Hematopoietic multipotent progenitor cell treated with erythropoietin and hydrocortisone succinate and interleukin-3 and kit ligand, for 17 days (in vitro differentiated cells): ENCODE measurements around the gene PTPRN2.
"Not testable (repeated sequence)": the region's sequence is repeated elsewhere in the genome, so short reads cannot be mapped to it uniquely, and the experiment has no call there.

Source experiments
- DNase-seq: peaks from one replicate; pipeline ENCODE4 v3.0.0-alpha.2; 2015; ENCODE audit warnings: low spot score

The PTPRN2 gene

GRCh38 chr7:158366346-158366745, 221.3 kb downstream of the PTPRN2 start:
- DNase-seq: no peak

DNA sequence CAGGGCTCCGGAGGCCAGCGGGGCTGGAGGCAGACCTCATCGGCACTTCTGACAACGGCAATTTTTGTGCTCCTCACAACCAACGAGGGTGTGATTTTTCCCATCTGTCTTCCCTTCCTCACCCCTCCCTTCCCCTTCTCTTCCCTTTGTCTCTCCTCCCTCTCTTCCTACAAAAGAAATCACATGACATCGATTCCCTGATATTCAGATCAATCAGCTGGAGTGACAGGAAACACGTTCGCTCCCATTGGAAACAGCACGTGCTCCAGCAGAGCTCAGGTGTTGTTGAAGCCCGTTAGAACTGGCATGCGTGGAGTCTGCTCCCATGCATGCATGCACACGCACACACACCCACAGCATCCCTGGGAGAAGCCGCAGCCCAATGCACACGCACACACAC, 222.4 kb downstream of the PTPRN2 start:
- no peak for DNase-seq

DNA sequence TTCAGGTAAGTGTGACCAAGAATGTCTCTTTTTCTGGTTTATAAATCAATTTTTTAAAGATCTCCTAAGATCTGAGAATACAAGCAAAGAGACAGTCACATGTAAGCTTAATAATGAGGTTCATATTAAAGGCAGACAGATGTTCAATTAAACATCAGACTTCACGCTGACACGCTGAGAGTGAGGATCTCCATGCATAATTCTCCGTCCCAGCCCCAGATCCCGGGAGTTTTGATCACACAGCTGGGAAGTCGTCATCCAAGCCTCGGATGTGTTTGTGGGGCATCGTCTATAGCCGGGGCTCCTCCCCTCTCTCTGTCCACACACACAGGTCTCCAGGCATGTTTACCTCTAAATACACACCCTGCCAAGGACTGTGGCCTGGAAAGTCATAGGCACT, 223.2 kb downstream of the PTPRN2 start:
- no peak for DNase-seq

GRCh38 chr7:158362912-158363905, 224.4 kb downstream of the PTPRN2 start:
- DNase-seq: no peak

- no peak for DNase-seq
These were observed 225.6 kb downstream of the PTPRN2 start for GRCh38 chr7:158362001-158362400.

- DNase-seq: no peak
These were observed 226.2 kb downstream of the PTPRN2 start for GRCh38 chr7:158361326-158361946.

- DNase-seq: no peak
These were observed 228.5 kb downstream of the PTPRN2 start for GRCh38 chr7:158358926-158359645.

DNA sequence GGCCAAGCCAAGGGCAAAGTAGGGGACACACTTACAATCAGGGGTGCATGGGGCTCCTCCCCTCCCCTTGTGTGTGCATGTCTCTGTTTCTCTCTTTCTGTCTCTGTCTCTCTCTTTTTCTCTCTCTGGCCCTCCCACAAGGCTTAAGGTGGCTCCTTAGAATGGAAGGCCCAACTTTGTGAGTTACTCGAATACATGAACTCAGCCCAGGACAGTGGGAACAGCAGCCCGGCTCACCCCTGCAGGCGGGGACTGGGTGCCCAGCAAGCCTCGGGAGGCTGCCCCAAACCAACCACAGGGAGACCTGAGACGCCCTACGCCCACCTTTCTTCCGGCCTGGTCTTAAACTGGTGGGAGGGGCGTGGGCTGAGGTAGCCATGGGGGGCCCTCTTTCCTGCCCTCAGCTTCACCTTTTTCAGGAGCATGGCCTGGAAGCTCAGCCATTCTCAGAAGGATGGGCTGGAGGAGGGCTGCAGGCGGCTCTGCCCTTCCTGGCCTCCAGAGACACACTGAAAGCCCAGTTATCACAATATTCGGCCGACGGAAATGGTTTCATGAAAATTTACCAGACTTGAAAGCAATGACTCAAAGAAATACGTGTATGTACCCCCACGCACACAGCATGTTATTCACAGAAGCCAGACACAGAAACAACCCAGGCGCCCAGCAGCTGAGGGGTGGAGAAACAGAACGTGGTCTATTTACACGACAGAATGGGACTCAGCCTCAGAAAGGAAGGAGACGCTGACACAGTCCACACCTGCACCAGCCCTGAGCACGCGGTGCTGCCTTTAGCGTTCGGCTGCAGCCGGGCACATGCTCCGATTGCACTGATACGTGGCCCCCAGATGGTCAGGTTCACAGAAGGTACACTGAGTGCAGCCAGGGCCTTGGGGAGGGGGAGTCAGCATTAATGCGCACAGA, 229.5 kb downstream of the PTPRN2 start:
- DNase-seq: no peak

DNA sequence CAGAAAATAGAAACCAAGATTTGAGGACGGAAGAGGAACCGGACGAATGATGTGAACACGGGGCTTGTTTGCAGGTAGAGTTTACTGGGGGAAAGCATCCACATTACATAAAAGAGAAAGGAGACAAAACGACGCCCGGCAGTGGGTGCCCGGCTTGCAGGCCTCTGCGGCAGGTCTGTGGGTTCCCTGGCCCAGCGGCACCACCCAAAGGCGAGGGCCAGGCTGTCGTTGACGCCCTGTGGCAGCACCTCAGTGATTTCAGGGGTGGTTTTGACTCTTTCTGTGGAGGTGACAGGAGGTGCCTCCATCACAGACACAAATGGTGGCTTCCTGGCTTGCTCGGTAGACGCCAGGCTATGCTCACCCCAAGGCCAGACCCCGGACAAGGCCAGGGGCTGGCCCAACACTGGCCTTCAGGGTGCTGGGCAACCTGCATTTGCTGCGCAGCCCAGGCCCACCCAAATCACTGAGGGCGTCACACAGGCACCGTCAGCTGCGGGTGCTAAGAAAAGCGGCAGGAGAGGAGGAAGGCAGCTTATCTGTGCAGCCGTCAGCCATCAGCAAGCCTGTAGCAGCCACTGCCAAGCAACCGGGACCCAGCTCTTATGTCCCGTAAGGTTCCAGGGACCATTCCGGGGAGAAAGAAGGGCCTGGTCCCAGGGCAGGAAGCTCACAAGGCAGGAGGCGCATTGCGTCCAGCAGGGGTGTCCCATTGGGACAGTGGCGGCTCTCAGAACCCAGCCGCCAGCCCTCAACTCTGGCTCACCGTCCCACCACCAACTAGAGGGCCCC, 230.3 kb downstream of the PTPRN2 start:
- DNase-seq: no peak

GRCh38 chr7:158356454-158356853, 231.2 kb downstream of the PTPRN2 start:
- DNase-seq: no peak

GRCh38 chr7:158355456-158356065, 232.1 kb downstream of the PTPRN2 start:
- DNase-seq: no peak

DNA sequence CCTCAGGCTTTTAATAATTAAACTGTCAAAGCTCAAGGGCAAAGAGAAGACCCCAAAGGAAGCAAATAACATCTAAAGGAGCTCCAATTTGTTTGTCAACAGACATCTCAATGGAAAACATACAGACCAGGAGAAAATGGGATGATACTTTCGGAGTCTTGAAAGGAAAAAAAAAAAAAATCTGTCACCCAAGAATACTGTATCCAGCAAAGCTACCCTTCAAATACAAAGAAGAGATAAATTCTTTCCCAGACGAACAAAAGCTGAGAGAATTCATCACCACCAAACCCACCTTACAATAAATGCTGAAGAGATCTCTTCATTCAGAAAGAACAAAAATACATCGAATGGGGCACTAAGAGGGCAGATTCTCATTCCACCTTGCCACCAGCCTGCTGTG, 232.8 kb downstream of the PTPRN2 start:
- DNase-seq: no peak

DNA sequence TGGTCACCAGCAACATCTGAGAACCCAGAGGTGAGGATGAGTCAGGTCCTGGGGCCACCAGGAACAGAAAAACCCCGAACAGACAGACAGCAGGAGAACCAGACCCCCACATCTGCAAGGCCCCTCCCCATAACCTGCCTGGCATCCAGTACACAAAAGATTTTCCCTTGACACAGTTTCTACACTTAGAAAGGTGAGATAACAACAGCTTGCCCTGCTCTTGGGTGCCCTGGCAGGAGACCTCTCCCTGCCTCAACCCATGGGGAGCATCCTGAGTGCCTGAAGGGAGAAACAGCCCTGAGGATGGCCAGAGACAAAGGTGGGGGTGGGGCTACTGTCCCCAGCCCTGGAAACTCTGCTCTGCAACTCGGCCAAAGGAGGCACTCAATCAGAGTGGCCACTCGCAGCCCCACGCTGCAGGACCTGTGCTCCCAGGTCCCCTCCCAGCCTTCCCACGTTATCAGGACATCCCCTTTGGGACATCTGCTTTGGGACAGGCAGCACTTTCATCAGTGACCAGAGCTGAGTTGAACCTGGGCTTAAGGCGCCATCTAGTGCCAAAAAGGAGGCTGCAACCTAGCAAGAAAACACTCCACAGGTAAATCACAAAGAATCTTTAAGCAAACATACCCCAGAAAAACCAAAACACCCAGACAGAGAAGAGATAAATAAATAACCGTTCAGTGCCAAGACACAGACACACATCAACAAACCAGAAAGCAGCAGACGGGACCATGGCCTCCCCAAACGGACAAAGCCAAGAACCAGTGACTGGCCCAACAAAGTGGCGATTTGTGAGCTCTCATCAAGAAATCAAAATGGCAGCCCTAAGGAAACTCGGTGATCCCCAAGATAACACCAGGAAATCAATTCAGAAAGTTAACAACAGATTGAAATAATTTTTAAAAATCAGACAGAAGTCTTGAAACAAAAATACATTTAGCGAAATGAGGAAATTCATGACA, 233.7 kb downstream of the PTPRN2 start:
- no peak for DNase-seq

DNA sequence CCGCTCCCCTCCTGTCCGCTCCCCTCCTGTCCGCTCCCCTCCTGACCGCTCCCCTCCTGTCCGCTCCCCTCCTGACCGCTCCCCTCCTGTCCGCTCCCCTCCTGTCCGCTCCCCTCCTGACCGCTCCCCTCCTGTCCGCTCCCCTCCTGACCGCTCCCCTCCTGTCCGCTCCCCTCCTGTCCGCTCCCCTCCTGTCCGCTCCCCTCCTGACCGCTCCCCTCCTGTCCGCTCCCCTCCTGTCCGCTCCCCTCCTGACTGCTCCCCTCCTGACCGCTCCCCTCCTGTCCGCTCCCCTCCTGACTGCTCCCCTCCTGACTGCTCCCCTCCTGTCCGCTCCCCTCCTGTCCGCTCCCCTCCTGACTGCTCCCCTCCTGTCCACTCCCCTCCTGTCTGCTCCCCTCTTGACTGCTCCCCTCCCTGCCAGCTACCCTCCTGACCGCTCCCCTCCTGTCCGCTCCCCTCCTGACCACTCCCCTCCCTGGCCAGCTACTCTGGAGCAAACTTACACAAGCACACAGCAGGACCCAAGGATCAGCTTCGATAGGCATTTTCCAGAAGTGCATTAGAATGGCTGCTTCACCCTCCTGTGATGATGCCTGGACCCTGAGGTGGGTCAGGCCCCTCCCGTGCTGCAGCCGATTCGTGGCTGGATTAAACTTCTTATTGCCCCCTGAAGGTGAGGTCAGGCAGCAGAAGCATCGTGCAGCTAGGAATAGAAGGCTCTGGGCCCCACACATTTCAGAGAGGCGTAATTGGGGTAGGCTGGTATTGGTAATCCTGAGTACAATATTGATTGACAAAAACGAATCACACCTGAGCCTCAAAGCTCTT, 235.5 kb downstream of the PTPRN2 start:
- DNase-seq: not testable (repeated sequence)

- DNase-seq: no peak
These were observed 236.1 kb downstream of the PTPRN2 start for GRCh38 chr7:158351481-158351880.

- no peak for DNase-seq
These were observed 236.6 kb downstream of the PTPRN2 start for GRCh38 chr7:158351051-158351450.

DNA sequence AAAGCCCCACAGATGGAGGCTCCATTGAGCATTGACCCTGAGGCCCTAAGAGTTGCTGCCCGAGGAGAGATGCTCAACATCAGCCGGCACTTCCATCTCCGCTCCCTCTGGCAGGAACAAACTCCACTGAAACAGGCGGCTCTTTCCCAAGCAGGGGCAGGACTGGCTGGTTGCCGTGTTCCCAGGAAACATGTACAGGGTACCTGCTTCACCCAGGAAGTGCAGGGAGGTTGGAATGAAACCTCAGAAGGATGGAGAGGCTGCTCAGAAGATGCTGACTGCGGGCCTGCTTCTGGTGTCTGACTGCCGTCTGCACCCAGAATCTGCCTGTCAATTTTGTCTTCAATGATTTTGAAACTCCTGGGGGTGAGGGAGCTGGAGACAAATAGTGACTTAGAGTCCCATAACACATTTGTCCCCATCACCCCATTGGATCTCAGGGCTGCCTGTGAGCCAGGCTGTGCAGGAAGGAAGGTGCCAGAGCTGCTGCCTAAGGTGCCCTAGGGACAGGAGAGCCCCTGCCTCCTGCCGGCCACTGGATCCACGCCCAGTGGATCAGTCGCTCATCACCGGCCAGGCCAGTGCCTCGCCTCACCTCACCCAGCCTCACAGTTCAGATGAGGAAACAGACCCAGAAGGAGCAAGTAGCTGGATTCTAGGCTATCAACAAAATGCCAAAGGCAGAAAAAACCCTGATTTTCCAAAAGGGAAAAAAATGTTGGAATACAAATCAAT, 237.3 kb downstream of the PTPRN2 start:
- no peak for DNase-seq
